Measurements from ENCODE around the gene CAVIN1. TPM values are rescaled to one million over a fixed set of nuclear protein-coding genes. Genes with fewer than 3 reads are reported as not detected.

Gene CAVIN1
- total RNA-seq, 2 donors from 2014 or later: 0.51 to 3.1 TPM

- Histone ChIP-seq H3K4me1 (ENCODE audit: control insufficient read depth, insufficient read depth, low read length) (no peaks in the 10 kb centered on the region), H3K36me3 (ENCODE audit: control insufficient read depth, insufficient read depth, low read length) (no peaks in the 10 kb centered on the region), H3K27me3 (ENCODE audit: control insufficient read depth, insufficient read depth, low read length, poor library complexity, severe bottlenecking) (peaks cover 95% of the 10 kb centered on the region), H3K9me3 (ENCODE audit: control insufficient read depth, low read length) (peaks cover 13% of the 10 kb centered on the region), H3K4me3 (ENCODE audit: low read length) (no peak overlapping the region), H3K9ac (ENCODE audit: extremely low read depth, low read length, poor library complexity, severe bottlenecking) (no peak overlapping the region), H3K27ac (ENCODE audit: low read depth, low read length) (no peak overlapping the region)
- peaks cover 96% of the 10 kb centered on the region for H3K27me3 Mint-ChIP-seq (ENCODE audit: insufficient read depth)
- TF ChIP-seq, protein P1, sequence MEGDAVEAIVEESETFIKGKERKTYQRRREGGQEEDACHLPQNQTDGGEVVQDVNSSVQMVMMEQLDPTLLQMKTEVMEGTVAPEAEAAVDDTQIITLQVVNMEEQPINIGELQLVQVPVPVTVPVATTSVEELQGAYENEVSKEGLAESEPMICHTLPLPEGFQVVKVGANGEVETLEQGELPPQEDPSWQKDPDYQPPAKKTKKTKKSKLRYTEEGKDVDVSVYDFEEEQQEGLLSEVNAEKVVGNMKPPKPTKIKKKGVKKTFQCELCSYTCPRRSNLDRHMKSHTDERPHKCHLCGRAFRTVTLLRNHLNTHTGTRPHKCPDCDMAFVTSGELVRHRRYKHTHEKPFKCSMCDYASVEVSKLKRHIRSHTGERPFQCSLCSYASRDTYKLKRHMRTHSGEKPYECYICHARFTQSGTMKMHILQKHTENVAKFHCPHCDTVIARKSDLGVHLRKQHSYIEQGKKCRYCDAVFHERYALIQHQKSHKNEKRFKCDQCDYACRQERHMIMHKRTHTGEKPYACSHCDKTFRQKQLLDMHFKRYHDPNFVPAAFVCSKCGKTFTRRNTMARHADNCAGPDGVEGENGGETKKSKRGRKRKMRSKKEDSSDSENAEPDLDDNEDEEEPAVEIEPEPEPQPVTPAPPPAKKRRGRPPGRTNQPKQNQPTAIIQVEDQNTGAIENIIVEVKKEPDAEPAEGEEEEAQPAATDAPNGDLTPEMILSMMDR (conservative IDR thresholded peaks at IDR 0.05): no peak
- H3K4me1 Mint-ChIP-seq: peaks cover 9% of the 10 kb centered on the region
- DNase-seq: no peak
- H3K4me3 Mint-ChIP-seq: no peak overlapping the region
- peaks cover 5% of the 10 kb centered on the region for H3K9me3 Mint-ChIP-seq
- WGBS, 2 experiments (ENCODE audit: insufficient coverage in 1 of 2, insufficient read length in 1 of 2): 45 to 59% methylated on average over 3 to 7 of the region's 7 CpGs
- peaks cover under 1% of the 10 kb centered on the region for H3K36me3 Mint-ChIP-seq (ENCODE audit: low read depth)
- H3K27ac Mint-ChIP-seq: no peak overlapping the region
These were observed 63.9 kb downstream of the CAVIN1 start for GRCh38 chr17:42359133-42359532.

DNA sequence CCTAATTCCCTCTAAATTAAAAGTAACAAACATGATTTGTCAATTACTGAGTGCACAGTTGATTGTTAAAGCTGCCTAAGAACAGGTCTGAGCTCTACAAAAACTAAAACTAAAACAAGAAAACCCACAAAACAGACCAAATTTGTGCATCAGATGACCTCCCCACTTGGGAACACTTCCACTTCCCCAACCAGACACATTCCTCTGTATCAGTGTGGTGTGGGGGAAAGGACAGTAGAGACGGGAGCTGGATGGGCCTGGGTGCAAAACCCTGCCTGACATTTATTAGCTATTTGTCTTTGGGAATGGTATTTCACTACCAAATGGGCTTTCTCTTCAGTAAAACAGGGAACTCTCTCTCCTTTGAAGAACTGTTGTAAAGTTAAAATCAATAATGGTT is 64.6 kb downstream of the CAVIN1 start:
- 80 to 100% methylated on average over 1 of the region's 1 CpG for WGBS, 2 experiments (ENCODE audit: insufficient coverage in 1 of 2, insufficient read length in 1 of 2)
- H3K4me1 ChIP-seq (ENCODE audit: control insufficient read depth, insufficient read depth, low read length): no peaks in the 10 kb centered on the region
- H3K27ac ChIP-seq (ENCODE audit: low read depth, low read length): no peak overlapping the region
- peaks cover 95% of the 10 kb centered on the region for H3K27me3 ChIP-seq (ENCODE audit: control insufficient read depth, insufficient read depth, low read length, poor library complexity, severe bottlenecking)
- no peak overlapping the region for H3K4me3 ChIP-seq (ENCODE audit: low read length)
- H3K9me3 ChIP-seq (ENCODE audit: control insufficient read depth, low read length): peaks cover 13% of the 10 kb centered on the region
- Mint-ChIP-seq H3K4me1 (peaks cover 9% of the 10 kb centered on the region), H3K4me3 (no peak overlapping the region), H3K36me3 (ENCODE audit: low read depth) (no peaks in the 10 kb centered on the region), H3K9me3 (peaks cover 5% of the 10 kb centered on the region), H3K27ac (no peak overlapping the region), H3K27me3 (ENCODE audit: insufficient read depth) (peaks cover 95% of the 10 kb centered on the region)
- DNase-seq: no peak
- no peaks in the 10 kb centered on the region for H3K36me3 ChIP-seq (ENCODE audit: control insufficient read depth, insufficient read depth, low read length)
- TF ChIP-seq, protein P1 (conservative IDR thresholded peaks at IDR 0.05): no peak
- no peak overlapping the region for H3K9ac ChIP-seq (ENCODE audit: extremely low read depth, low read length, poor library complexity, severe bottlenecking)

DNA sequence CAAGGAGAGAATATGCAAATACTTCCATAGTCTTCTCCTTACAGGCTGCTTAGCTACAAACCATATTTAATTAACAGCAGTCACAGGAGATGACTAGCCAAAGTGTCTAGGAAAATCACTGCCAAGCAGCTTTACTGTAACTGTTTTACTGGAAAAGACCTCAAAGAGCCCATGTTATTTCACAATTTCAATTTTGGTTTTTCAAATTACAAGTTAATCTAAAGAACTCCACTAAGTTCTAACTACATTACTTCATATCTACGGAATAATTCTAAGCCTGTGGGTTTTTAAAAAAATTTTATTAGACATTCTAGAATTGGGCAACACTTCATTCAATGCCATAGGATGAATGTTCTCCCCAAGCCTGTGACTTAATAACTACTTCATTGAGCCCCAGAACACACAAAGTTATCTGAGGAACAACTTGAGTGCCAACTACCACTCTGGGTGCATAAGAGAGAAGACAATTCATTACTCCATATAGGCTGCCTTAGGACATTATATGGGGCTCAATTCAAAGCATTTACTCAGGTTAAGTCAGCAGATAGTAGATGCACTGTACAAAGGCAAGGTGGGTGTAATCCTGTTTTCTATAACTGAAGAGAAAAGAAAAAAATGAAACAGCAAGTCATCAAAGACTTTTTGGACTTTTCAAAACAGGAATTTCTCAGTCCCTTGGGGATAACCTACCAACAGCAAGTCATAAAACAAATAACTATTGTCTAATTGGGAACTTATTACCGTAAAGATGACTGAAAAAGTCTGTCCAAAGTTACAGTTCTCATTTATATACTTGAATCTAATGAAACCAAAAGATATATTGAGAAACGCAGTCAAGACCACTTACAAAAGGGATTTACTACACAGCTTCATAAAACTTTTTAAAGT is 67.9 kb downstream of the CAVIN1 start:
- H3K27me3 ChIP-seq (ENCODE audit: control insufficient read depth, insufficient read depth, low read length, poor library complexity, severe bottlenecking): peaks cover 74% of the 10 kb centered on the region
- no peak overlapping the region for H3K27ac ChIP-seq (ENCODE audit: low read depth, low read length)
- Mint-ChIP-seq H3K4me1 (peaks cover 3% of the 10 kb centered on the region), H3K27ac (no peak overlapping the region), H3K36me3 (ENCODE audit: low read depth) (no peaks in the 10 kb centered on the region), H3K27me3 (ENCODE audit: insufficient read depth) (peaks cover 75% of the 10 kb centered on the region), H3K9me3 (no peaks in the 10 kb centered on the region), H3K4me3 (no peak overlapping the region)
- TF ChIP-seq, protein P1 (conservative IDR thresholded peaks at IDR 0.05): no peak
- H3K36me3 ChIP-seq (ENCODE audit: control insufficient read depth, insufficient read depth, low read length): no peaks in the 10 kb centered on the region
- no peak overlapping the region for H3K9ac ChIP-seq (ENCODE audit: extremely low read depth, low read length, poor library complexity, severe bottlenecking)
- peaks cover 1% of the 10 kb centered on the region for H3K9me3 ChIP-seq (ENCODE audit: control insufficient read depth, low read length)
- no peak for DNase-seq
- H3K4me1 ChIP-seq (ENCODE audit: control insufficient read depth, insufficient read depth, low read length): no peaks in the 10 kb centered on the region
- no peak overlapping the region for H3K4me3 ChIP-seq (ENCODE audit: low read length)
- WGBS, 2 experiments (ENCODE audit: insufficient coverage in 1 of 2, insufficient read length in 1 of 2): 92 to 97% methylated on average over 2 to 3 of the region's 3 CpGs

Other genes starting within 250 kb of the CAVIN1 start
- gene KCNH4, start 242.1 kb downstream of the CAVIN1 start, total RNA-seq: not detected
- not detected for gene HCRT, start 237.8 kb downstream of the CAVIN1 start, total RNA-seq
- 1 to 10 TPM; 4.4 to 8.4 TPM for gene GHDC, start 228.8 kb downstream of the CAVIN1 start, total RNA-seq
- gene STAT5B, start 146.9 kb downstream of the CAVIN1 start, total RNA-seq: 10 to 100 TPM; 35.7 to 51.4 TPM
- gene STAT5A, start 134.8 kb downstream of the CAVIN1 start, total RNA-seq: 1 to 10 TPM; 3.5 to 4.8 TPM
- 10 to 100 TPM; 27.5 to 32.4 TPM for gene STAT3, start 34.8 kb downstream of the CAVIN1 start, total RNA-seq
- gene ATP6V0A1, start 35.6 kb upstream of the CAVIN1 start, total RNA-seq: 10 to 100 TPM; 45.2 to 53.1 TPM
- 10 to 100 TPM; 29.1 to 31.5 TPM for gene NAGLU, start 113.0 kb upstream of the CAVIN1 start, total RNA-seq
- gene HSD17B1, start 129.7 kb upstream of the CAVIN1 start, total RNA-seq: 1 to 10 TPM; 2.4 to 2.8 TPM
- gene COASY, start 138.9 kb upstream of the CAVIN1 start, total RNA-seq: 10 to 100 TPM; 97.7 to 99.4 TPM
- 10 to 100 TPM; 37.1 to 38.5 TPM for gene MLX, start 143.8 kb upstream of the CAVIN1 start, total RNA-seq
- 10 to 100 TPM; 27.8 to 38.6 TPM for gene PSMC3IP, start 154.5 kb upstream of the CAVIN1 start, total RNA-seq
- 10 to 100 TPM; 51.5 to 55.4 TPM for gene RETREG3, start 186.1 kb upstream of the CAVIN1 start, total RNA-seq
- 100 to 1,000 TPM in 1 of 2 donors, 10 to 100 TPM in 1; 94.2 to 124 TPM for gene TUBG1, start 186.4 kb upstream of the CAVIN1 start, total RNA-seq
- gene TUBG2, start 236.0 kb upstream of the CAVIN1 start, total RNA-seq: 10 to 100 TPM; 32.4 to 38.0 TPM

Data from endodermal cell (in vitro differentiated cells).